GM19351 (cell line): ENCODE results near the gene FSCN2.
"Not testable (repeated sequence)": the region's sequence is repeated elsewhere in the genome, so short reads cannot be mapped to it uniquely, and the experiment has no call there.

Source experiments
- ATAC-seq: cut with Tn5 transposase; IDR thresholded peaks from one replicate; pipeline ENCODE4 v1.9.1; 2021; ENCODE audit warnings: mild to moderate bottlenecking, moderate library complexity; ENCODE audit not compliant: unreplicated experiment

FSCN2 gene

DNA sequence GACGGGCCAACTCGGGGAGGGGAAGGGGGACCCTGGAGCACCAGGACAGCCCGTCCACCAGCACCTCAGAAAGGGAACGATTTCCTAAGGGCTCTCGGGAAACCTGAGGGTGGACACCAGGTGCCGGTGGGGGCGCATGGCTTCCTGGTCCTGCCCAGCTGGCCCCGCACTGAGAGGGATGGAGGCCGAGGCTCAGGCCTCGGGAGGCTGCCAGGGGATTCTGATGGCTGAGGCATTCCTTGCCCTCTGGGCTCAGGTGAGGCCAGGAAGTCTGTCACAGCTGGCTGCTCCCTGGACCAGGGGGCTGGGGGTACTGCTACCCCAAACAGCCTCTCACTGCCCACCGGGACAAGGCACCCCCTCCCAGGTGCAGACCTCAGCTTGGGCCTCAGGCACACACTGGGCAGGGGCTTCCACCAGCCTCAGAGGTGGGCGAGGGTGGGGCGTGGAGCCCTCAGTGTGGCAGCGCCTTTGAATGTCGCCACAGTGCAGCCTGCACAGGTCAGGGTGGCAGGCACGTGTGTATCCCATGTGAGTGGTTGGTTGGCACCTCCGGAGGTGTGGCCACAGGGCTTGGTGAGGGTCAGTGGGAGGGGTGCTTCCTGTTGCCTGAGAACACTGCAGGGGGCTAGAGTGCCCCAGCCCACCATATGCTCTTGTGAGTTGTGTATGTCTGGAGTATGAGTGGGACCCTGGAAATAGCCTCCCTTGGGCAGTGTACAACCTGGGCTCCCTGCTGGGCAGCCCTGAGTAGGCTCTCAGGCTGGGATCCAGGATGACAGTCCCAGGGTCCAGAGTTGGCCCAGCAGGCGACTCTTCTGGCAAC lies 3.9 kb upstream of the FSCN2 start:
- ATAC-seq = no peak

DNA sequence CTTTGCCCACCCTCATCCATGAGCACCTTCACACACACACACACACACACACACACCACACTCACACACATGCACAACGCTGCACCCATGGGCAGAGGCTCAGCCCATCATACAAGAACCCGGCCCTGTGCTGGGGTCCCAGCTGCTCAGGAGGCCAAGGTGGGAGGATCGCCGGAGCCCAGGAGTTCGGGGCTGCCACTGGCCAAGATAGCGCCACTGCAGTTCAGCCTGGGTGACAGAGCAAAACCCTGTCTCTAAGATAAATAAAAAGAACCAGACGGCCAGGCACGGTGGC lies 3.4 kb upstream of the FSCN2 start:
- no peak for ATAC-seq

DNA sequence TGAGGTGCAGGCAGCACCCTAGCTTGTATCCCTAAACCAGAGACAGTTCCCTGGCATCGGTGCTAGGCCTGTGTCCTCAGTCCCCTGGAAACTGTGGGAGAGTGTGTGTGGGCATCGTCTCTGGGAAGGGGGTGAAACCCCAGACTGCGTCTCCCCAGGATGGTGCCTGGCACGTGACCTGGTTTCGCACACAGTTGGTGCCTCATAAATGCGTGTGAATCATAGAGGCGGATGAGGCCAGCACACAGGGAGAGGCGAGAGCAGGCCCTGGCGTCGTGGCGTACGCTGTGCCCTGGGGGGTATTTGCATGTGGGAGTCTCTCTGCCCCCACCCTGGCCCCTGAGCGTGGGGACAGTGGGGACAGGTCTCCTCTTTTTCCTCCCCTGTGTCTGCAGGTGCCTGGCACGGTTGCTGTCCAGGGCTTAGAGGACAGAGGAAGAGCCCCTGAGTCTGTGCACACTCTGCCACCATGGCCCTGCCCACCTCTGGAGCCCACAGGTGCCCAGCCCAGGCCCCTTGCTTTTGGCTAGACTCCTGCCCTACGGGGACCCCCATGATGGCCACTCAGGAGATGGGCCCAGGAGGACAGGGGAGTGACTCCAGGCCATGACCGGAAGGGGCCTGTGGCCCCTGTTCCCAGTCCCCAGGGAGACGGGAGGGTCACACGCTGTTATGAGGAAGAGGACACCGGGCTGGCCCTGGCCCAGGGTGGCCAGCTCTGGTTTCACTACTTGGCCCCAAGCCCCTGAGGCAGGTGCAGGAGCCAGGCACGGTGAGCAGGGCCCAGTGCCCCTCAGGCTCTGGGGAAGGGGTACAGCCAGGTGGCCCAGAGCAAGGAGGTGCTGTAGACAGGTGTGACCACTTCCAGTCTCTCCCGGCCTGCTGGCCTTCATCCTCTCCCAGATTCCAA lies 1.3 kb upstream of the FSCN2 start:
- ATAC-seq = no peak

DNA sequence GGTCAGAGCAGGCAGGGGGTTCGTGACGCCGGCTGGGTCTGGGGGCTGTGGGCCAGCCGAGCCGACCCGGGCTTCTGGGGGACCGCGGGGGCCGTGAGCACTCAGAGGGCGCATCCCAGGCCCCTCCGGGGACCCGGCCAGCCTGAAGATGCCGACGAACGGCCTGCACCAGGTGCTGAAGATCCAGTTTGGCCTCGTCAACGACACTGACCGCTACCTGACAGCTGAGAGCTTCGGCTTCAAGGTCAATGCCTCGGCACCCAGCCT lies 140 bp downstream of the FSCN2 start:
- ATAC-seq = no peak

DNA sequence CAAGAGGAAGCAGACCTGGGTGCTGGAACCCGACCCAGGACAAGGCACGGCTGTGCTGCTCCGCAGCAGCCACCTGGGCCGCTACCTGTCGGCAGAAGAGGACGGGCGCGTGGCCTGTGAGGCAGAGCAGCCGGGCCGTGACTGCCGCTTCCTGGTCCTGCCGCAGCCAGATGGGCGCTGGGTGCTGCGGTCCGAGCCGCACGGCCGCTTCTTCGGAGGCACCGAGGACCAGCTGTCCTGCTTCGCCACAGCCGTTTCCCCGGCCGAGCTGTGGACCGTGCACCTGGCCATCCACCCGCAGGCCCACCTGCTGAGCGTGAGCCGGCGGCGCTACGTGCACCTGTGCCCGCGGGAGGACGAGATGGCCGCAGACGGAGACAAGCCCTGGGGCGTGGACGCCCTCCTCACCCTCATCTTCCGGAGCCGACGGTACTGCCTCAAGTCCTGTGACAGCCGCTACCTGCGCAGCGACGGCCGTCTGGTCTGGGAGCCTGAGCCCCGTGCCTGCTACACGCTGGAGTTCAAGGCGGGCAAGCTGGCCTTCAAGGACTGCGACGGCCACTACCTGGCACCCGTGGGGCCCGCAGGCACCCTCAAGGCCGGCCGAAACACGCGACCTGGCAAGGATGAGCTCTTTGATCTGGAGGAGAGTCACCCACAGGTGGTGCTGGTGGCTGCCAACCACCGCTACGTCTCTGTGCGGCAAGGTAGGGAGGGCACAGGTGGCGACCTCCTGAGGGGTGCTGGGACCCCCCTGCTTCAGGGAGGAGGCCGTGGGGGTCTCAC lies 667 bp downstream of the FSCN2 start:
- no peak for ATAC-seq

DNA sequence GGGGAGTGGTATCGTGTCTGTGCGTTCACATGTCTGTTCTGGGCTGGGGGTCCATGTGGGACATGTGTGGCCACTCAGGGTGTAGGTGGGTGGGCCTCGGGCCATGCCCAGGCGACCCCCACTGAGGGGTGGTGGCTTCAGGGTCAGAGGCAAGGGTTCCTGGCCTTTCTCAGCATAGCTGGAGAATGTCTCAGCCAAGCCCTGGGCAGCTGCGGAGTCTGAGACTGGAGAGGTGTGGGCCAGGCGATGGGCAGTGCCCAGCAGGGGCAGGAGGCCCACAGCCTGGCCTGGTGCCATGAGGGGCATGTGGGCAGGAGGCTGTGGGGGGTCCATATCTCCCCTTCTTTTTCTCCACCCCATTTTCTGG lies 1.2 kb downstream of the FSCN2 start:
- no peak for ATAC-seq

DNA sequence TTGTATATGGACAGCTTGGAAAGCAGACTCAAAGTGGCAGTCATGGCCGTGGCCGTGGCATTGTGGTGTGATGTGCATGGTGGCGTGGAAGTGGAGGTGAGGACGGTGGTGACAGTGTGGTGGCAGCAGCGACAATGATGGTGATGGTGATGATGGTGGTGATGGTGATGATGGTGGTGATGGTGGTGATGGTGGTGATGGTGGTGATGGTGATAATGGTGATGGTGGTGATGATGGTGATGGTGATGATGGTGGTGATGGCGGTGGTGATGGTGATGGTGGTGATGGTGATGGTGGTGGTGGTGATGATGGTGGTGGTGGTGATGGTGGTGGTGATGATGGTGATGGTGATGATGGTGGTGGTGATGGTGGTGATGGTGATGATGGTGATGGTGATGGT lies 2.8 kb downstream of the FSCN2 start:
- not testable (repeated sequence) for ATAC-seq

DNA sequence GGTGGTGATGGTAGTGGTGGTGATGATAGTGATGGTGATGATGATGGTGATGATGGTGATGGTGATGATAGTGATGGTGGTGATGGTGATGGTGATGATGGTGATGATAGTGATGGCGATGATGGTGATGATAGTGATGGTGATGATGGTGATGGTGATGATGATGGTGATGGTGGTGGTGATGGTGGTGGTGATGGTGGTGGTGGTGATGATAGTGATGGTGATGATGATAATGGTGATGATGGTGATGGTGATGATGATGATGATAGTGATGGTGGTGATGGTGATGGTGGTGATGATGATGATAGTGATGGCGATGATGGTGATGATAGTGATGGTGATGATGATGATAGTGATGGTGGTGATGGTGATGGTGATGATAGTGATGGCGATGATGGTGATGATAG lies 3.8 kb downstream of the FSCN2 start:
- ATAC-seq = not testable (repeated sequence)

DNA sequence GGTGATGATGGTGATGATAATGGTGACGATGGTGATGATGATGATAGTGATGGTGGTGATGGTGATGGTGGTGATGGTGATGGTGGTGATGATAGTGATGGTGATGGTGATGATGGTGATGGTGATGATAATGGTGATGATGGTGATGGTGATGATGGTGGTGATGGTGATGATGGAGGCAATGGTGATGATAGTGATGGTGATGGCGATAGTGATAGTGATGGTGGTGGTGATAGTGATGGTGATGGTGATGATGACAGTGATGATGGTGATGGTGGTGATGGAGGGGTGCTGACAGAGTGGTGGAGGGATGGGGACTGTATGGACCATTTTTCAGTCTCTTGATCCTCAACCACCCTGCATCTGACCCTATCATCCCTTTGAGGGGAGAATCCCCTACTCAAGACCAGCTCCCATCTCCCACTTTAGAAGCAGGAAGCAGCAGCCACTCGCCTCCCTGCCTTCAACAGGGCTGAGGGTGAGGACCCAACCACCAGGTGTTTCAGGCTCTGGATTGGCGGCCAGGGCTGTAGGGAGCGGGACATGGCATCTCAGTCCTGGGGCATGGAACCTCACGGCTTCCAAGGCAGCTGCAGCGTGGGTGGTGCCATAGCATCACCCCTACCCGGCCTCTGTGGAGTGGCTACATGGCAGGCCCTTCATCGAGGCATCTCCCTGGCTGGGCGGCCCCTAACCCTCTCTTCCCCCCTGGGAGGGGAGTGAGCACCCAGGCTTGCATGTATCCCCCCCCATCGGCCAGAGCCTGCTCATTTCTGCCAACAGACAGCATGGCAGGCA lies 4.5 kb downstream of the FSCN2 start:
- no peak for ATAC-seq

DNA sequence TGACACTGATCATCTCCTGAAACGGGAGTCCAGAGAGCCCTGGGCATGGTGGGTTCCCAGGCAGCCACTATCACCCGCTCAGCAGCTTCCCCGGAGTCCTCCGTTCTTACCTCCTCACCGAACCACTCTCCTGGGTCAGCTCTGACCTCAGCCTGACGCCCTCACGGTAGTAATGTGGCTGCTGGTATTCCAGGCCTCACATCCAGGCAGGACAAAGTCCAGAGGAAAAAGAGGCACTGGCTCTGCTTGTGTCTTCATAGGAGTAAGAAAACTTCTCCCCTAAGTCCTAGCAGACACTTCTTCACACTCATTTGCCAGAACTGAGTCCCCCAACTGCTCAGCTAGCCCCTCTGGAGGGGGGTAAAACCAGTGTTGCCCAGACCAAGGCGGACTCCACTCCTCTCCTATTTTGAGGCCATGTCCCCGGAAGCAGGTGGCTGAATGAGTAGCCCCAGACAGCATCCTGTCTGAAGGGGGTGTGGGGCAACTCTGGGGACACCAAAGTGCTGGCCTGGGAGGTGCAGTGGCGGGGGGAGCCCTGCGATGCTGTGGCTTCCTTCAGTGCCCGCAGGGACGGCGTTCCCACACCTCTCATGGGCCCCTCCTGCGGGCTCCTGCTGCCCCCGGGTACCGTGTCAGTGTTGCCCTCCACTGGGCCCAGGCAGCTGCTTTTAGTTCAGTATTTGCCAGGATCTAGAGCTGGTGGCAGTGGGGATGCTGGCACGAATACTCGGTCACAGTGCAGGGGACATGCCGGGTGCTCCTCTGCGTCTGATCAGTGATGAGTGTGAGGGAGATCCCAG lies 5.4 kb downstream of the FSCN2 start:
- ATAC-seq = no peak

DNA sequence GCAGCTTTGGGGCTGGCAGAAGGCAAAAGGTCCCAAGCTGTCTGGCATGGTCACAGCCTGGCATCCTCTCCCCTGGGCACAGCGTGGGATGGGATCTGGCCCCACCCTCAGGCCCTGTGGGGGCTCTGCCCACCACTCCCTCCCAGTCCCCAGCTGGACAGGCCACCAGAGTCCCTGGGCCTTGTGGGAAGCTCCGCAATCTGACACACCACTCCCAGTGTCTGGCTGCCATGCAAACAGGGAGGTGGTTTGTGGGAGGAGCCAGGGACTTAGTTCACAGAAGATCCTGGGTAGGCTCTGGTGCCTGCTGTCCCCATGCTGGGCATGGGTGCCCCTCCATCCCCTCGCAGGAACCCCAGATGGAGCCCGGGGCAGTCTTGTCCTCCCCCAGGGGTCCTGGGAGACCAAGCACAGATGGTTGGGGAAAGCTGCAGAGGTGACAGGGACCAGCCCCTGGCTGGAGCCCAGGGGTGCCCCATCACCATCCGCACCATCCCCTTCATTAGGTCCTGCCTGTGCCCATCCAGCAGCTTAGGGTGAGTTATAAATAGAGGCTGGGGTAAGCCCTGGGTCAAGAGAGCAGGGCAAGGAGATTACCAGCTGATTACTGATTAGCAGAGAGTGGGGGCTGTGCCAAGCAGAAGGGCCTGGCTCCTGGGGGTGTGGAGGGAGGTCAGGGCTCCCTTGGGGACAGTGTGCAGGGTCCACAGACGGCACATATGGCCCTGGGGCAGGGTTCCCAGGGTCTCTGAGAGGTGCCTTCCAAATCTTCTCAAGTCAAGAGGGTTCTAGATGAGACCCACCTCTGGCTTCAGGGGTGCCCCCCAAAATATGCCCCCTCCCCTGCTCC lies 6.2 kb downstream of the FSCN2 start:
- ATAC-seq = no peak

DNA sequence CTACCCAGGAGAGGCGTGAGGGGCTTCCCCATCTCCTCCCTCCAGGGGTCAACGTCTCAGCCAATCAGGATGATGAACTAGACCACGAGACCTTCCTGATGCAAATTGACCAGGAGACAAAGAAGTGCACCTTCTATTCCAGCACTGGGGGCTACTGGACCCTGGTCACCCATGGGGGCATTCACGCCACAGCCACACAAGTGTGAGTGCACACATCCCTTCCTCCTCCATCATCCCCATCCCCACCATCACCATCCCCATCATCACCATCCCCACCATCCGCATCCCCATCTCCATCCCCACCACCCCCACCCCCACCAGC lies 6.8 kb downstream of the FSCN2 start:
- no peak for ATAC-seq

DNA sequence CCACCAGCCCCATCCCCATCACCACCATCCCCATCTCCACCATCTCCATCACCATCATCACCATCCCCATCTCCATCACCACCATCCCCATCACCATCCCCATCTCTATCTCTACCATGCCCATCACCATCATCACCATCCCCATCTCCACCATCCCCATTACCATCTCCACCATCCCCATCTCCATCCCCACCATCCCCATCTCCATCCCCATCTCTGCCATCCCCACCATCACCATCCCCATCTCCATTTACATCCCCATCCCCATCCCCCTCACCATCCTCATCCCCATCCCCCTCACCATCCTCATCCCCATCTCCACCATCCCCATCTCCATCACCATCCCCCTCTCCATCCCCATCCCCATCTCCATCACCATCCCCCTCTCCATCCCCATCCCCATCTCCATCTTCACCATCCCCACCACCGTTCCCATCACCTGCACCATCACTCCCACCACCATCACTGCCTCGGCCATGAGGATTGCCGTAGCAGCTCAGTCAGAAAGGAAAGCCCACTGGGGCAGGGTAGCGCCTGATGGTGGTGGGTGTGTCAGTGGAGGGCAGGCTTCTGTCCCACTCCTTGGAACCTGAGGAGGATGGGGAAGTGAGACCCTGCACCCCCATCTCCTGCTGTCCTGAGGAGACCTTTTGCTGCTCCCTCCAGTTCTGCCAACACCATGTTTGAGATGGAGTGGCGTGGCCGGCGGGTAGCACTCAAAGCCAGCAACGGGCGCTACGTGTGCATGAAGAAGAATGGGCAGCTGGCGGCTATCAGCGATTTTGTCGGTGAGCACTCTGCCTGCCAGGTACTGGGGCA lies 7.5 kb downstream of the FSCN2 start:
- ATAC-seq = no peak

DNA sequence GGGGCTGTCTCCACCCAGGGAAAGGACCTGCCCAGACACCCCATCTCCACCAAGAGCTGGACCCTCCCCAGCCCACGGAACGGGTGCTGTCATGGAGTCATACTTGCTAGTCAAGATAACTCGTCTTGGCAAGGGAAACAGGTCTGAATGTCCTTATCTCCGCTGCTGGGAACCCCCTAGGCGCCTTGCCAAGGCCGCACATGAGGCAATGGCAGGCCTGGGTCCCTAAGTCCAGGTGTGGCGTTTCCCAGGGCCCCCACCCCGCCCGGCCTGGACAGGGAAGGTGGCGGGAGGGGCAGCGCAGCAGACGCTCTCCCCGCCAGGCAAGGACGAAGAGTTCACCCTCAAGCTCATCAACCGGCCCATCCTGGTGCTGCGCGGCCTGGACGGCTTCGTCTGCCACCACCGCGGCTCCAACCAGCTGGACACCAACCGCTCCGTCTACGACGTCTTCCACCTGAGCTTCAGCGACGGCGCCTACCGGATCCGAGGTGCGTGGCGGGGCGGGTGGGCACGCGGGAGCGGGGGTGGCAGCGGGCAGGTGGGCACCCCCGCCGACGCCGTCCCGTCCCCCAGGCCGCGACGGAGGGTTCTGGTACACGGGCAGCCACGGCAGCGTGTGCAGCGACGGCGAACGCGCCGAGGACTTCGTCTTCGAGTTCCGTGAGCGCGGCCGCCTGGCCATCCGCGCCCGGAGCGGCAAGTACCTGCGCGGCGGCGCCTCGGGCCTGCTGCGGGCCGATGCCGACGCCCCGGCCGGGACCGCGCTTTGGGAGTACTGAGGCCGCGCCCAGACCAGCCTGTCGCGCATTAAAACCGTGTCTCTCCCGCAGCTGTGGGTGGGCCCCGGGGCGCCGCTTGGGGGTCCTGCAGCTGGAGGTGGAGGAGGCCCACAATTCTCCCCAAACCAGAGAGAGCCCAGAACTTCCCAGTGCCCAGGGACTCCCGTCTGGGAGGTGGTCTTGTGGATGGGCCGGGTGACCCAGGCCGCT lies 8.4 kb downstream of the FSCN2 start:
- no peak for ATAC-seq

DNA sequence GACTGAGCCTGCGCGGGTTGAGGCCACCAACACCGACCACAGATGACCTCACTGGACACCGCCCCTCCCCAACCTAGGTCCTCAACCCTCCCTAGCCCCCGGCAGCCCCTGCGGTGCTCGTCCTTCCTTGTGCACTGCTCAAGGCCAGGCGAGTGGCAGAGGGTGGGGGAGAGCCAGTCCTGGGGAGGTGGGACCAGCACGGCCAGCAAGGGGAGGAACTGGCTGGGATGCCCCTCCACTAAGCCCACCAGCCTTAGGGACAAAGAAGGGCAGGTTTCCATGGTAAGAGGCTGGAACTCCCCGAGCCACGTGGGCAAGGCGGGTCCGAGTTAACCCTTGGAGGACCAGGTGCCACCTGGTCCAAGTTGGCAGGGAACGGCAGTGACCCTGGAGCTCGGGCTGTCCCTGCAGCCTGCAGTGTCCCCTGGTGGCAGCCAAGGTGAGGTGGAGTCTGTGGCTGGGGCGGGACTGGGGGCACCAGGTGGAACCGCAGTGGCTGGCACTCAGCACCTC lies 9.2 kb downstream of the FSCN2 start:
- ATAC-seq = no peak

DNA sequence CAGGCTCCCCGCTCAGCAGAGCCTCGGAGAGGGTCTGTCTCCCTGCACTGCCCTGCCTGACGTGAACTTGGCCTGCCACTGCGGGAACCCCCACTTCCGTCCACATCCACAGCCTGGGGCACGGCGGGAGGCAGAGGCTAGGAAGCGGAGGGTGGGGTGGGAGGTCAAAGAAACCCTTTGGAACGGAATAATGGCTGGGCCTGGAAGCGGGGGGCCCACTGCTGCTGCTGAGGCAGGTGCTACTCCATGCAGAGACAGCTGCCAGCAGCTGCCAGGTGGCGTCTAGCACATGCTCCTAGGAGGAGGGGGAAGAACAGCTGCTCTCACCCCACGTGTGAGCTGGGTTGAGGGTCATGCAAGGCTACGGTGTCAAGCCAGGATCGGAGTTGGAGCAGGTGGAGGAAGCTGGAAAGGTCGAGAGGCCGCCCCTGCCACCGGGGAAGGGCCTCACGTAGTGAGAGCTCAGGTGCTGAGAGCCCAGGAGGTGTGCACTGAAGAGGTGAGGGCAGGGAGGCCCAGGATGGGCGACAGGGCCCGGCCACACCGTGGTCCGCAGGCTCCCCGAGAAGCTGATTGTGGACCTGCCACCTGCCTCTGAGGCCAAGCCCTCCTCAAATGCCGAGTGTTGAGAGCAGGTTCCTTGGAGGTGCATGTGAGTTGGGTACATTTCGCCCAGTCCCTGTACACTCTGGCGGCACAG lies 9.8 kb downstream of the FSCN2 start:
- no peak for ATAC-seq
